ENCODE measurements around the gene TCHHL1.

The TCHHL1 gene

DNA sequence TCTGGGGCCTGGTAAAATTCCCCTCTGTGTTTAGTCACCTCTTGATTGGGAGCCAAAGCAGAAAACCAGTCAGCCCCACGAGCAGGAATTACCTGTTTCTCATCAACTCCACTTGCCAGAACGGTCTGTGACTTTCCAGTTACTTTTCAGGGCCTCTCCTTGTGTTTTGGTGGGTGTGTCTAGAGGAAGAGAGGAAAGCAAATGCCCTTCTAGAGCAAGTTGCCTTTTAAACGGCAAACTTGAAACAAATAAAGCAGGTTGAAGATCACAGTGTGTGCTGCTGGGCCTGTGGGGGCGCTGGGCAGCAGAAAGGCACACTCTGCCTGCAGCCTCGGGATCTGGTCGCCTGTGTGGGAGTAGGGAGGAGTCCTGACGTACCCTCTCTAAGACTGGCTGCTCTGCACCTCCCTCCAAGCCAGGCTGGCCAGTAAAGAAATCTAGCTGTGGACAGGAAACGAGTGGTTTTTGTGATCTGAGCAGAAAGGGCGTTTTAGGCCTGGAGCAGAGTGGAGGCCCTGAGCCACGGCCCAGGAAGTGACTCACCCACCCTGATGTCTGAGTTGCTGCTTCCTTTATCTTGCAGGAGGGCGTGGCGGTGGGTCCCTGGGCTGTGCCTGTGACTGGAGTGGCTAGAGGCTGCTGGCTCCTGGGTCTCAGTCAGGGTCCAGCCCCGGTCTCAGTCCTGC, 41.0 kb downstream of the TCHHL1 start:
- peak; percentile 17 to 86 (median 55) for DNase-seq
- intact Hi-C loops (cut with DNase I) = no loop called here

DNA sequence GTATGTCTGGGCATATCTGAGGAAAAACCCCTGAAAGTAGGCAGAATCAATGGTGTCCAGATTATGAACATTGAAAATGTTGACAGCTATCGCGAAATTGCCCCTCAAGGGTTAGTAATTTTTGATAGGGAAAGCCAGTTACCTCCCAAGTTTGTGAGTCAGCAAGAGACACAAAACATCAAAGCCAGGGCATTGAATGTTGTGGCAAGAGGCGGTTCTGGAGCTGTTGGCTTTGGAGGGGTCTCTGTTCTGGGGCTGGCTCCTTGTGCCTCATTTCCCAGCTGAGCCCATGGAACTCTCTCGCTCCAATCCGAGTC, 41.5 kb downstream of the TCHHL1 start:
- intact Hi-C loops (cut with DNase I) = no loop called here

DNA sequence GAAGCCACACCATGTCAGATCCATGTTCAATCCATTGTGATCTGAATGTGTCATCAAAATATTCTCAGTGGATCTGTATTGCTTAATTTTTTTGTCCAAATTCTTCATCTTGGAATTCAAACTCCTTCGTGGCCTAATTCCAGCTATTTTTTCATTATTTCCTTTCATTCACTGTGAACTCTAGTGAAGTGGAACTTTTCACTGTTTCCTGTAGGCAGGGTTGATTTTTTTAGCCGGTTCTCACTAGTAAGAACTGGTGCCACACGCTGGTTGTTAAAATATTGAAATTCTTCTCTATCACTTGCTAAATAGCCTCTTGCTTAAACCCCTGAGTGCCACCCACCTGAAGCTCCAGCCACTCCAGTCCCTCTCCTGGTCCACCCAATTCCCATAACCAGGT, 44.5 kb downstream of the TCHHL1 start:
- DNase-seq = no peak
- intact Hi-C loops (cut with DNase I) = no loop called here

More for the DNA sequence above, 41.5 kb downstream of the TCHHL1 start:
- no peak for DNase-seq

DNA sequence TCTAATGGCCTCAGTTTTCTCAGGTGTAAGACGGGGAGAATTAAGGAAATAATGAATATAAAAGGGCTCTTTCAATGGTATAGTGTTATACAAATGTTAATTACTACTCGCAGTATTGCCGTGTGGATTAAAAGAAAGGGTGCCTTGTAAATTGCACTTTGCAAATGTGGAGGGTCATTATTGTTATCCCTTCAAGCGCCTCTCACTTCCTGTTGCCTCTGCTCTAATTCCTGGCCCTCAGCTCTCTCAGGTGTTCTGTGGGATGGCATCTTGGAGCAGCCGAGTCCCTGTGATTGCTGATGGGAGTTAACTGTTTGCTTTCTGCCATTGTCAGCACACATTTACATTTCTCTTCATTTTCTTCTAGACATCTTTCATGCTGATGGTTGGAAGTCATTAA, 45.0 kb downstream of the TCHHL1 start:
- intact Hi-C loops (cut with DNase I) = no loop called here

DNA sequence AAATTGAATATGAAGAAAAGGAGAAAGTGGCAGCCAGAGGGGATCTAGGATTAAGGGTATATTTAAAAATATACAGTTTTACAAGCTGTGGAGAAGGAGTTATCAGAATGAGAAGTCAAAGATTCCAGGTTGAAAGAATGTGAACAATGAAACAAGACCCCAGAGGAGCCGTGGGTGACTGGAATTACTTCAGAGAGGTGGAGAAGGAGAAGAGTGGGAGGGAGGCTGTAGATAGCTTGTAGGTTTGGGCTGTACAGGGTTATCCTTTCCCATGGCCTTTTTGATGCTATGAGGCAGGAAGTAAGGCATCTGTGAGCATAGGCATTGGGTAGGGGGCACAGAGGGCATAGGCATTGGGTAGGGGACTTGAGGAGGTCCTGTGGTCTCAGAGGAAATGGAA, 46.8 kb downstream of the TCHHL1 start:
- DNase-seq = no peak
- intact Hi-C loops (cut with DNase I) = no loop called here

More for the DNA sequence above, 45.0 kb downstream of the TCHHL1 start:
- DNase-seq = no peak

DNA sequence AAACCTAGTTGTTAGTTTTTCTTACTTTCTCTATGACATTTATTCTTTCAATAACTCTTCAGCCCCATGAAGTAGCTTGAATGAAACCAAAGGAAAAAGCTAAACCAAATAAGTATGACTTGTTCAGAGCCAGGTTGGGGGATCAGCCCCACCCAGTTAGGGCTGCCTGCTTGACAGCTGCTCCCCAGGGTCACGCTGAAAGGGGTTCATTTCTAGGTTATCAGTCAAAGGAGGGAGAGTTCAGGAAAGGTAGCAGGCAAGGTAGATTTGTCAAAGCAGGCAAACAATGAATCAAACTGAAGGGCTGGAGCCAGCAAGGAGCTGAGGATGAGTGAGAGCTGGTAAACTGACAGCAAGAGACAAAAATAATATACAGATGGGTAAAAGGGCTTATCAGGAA, 49.0 kb downstream of the TCHHL1 start:
- intact Hi-C loops (cut with DNase I) = no loop called here

DNA sequence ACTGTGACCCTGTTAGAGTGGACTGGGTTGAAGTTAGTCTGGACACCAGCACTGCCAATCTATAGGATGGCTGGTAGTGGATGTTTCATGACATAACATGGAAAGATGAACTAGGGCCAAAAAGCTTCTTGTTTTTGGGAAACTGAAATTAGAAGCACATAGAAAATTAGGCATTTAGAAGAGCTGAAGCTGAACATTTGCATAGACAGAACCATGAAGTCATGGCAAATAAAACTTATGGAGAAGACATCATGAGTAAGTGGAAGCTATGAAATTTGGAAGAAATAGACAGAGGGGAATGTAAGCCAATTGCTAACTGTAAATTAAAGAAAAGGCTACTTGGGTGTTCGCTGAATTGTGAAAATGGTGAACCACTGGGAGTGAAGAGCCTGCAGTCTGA, 49.4 kb downstream of the TCHHL1 start:
- no peak for DNase-seq
- intact Hi-C loops (cut with DNase I) = no loop called here

More for the DNA sequence above, 49.0 kb downstream of the TCHHL1 start:
- DNase-seq = no peak

DNA sequence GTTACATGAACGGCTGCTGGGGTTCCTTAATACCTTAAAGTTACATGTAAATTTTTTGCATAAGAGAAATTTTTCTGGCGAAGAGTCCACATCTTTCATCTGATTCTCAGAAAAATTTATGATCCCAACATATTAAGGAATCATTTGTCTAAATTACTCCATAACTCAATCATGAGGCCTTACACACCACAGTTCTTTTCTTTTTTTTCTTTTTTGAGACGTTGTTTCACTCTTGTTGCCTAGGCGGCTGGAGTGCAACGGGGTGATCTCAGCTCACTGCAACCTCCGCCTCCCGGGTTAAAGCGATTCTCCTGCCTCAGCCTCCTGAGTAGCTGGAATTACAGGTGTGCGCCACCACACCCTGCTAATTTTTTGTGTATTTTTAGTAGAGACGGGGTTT, 50.0 kb downstream of the TCHHL1 start:
- no peak for DNase-seq
- intact Hi-C loops (cut with DNase I) = no loop called here

DNA sequence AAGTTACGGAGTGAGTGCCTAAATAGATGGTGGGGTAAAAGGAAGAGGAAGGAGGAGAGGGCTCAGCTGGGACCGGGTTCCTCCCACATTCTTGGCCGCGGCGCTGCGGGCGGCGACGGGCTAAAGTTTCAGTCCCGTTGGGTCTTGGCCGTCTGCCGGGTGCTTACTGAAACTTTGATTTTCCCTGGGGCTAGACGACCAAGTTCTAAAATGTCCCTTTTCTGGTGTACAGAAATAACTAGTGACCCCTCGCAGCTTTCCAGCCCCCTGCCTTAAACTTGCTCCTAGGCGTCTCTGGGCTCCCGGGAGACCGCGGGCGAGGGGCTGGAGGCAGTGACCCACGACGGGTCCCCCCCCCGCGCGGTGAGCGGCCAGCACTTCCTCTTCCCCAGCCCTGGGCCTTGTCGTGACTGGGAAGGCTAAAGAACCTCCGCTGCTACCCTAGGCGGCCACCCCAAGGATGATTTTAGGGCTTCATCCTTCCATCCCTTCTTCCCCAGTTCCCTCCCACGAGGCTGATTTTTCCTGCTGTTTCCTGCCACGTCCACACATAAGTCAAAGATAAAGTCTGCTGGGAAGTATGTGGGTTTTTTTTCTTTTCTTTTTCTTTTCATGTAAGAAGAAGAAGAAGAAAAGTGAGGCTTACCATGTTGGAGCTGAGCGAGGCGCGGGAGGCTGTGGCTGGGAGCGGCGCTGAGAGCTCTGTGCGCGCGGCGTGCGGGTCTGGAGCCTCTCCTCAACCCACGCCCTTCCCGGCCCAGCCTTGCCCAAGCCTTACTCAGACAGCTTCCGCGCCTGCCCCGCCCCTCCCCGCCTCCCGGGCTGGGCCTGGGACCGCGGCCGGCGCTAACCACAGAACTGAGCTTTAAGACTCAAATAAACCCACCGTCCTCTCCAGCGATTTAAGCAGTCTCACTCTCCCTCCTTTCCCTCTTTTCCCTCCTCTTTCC, 52.3 kb downstream of the TCHHL1 start, which contains the start of gene S100A11:
Gene S100A11 (minus strand): TSS at position 738 of the 950 bp plus-strand sequence. CDS start 89 bp downstream, at position 649.
- intact Hi-C loops (cut with DNase I) = no loop called here
- peak in 41 of 42 donors; percentile 20 to 78 (median 51) for DNase-seq

DNA sequence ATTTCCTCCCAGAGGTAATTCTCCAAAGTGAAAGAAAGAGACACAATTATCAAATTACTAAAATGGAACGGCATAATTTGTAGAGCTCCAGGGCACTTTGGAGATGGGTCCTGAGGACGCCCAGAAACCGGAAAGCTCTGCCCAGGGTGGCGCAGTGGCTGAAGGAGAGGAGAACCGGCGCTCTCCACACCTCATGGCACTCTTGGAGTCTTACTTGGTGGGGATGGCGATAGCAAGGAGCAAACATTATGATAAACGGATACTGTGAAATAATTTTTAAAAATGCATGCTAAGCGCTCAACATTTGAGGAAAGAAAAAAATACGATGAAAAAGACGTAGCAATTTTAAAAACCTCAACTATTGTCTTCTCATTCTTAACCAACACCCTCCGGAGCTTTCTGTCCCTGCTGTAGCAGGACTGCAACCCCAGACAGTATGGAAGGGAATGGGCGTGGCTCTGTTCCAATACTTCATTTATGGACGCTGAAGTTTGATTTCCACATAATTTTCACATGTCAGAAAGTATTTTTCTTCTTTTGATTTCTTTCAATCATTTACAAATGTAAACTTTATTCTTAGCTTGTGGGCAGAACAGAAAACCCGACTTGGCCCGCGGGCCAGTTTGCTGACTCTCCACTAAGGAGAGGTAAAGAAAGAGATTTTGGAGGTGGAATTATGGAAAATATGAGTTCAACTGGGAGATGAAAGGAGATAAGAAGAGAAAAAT, 53.2 kb downstream of the TCHHL1 start:
- intact Hi-C loops (cut with DNase I) = no loop called here
- no peak for DNase-seq

DNA sequence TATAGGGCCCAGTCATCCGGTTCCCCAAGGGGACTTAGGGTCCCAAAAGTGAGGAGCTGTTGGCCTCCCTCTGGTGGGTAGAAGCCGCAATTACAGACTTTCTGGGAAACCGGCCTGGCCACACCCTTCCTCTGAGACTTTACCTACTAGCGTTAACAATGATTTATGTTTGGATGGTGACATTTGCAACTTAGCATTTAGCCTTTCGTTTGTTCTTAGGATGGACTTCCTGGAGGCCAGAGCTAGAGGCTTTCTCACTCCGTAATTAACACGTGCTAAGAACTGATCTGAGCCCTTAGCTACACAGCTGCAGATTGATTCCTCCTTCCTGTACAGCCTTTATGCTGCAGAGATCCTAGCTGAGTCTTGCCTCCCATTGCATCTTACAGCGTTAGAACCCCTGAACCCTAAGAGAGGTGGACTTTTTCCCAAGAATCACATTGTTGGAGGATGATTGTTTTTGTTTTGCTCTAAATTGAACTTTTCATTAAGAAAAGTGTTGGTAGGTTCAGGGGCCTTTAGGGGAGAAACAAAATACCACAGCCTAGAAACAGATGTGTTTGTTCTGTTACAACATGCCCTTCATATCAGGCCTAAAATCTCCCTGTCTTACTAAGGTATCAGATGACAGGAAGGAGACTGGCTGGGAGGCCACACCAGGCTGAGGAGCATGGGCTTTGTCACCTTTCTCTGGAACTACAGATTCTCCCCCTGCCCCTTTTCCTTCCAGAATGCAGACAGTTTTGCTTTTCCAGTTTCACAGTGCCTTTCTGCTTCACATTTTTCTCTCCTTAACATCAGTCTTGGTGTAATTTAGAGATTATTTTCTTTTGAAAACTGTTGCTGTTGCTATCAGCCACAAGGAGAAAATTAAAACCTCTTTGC, 54.0 kb downstream of the TCHHL1 start:
- DNase-seq = peak in 3 of 42 donors; percentile 2 to 50 (median 15)

DNA sequence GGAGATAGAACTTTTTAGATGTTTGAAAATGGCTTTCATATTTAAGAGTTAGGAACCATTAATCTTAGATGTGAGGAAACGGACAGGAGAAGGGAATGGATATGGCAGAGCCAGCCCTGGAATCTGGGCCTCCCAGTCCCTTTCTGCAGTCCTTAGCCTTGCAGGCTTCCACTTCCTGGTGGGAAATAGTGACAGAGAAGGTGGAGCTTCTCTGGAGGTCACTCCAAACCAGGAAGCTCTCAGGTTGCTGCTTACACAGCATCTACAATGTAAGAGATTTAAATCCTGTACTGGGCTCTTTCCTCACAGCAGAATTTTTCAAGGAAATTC, 54.6 kb downstream of the TCHHL1 start:
- DNase-seq = no peak

More for the DNA sequence above, 54.0 kb downstream of the TCHHL1 start:
- intact Hi-C loops (cut with DNase I) = no loop called here

More for the DNA sequence above, 54.6 kb downstream of the TCHHL1 start:
- intact Hi-C loops (cut with DNase I) = no loop called here

Data from head of caudate nucleus (tissue), 42 donors.